ENCODE results near the gene ZNF135. TPM values are rescaled to one million over a fixed set of nuclear protein-coding genes. Genes with fewer than 3 reads are reported as not detected.

The ZNF135 gene
- under 1 TPM in 2 of 6 experiments, not detected in 4; 0.07 to 0.09 TPM for total RNA-seq (2021; fragmentation: NEBNext Ultra II Directional; extraction: Animal tissue kit (Norgen Biotek cat#: 25700))
- long read RNA-seq = 0 reads

DNA sequence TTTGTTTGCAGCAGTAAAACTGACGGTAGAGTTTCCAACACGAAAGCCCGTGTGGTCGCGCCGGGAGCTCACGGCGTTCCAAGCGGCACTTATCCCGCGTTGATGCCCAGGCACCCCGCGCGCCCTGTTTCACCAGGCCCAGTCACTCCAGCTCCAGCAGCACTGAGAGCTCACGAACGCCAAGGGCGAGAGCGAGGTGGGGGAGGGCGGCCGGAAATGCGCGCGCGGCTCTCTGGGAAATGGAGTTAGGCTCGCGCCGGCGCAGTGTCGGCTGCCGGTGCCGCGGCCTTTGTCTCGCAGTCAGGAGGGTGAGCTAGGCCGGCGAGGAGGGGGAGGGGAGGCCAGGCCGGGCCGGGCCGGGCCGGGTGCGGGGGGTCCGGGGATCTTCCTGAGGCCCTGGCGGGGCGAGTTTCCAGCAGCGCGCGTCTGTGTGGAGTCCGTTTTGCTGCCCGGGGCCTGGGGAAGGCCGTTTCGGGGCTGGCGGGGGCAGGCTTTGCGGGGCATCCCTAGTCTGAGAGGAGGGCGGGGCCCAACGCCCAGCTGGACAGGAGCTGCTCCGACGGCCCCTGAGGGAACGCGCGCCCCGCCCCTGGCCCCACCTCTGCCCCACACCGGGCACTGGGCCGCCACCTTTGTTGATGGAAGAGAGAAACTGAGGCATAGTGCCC, at the start of gene ZNF135:
TSS of gene ZNF135 (plus strand) at position 280 of the 668 bp plus-strand sequence. CDS start 721 bp downstream, outside the sequence.
- Mint-ChIP-seq H3K27me3 (ENCODE audit: insufficient read depth) (no peaks in the 10 kb centered on the region; the same call in none of the 2 replicates), H3K4me3 (no peak within 1 kb of the TSS), H3K4me1 (ENCODE audit: low read depth) (no peaks in the 10 kb centered on the region), H3K27ac (no peak within 1 kb of the TSS), H3K9me3 (peaks cover 74% of the 10 kb centered on the region), H3K36me3 (ENCODE audit: low read depth) (peaks cover 24% of the 10 kb centered on the region)
- no peak for DNase-seq
- TF ChIP-seq, protein P1, sequence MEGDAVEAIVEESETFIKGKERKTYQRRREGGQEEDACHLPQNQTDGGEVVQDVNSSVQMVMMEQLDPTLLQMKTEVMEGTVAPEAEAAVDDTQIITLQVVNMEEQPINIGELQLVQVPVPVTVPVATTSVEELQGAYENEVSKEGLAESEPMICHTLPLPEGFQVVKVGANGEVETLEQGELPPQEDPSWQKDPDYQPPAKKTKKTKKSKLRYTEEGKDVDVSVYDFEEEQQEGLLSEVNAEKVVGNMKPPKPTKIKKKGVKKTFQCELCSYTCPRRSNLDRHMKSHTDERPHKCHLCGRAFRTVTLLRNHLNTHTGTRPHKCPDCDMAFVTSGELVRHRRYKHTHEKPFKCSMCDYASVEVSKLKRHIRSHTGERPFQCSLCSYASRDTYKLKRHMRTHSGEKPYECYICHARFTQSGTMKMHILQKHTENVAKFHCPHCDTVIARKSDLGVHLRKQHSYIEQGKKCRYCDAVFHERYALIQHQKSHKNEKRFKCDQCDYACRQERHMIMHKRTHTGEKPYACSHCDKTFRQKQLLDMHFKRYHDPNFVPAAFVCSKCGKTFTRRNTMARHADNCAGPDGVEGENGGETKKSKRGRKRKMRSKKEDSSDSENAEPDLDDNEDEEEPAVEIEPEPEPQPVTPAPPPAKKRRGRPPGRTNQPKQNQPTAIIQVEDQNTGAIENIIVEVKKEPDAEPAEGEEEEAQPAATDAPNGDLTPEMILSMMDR (IDR thresholded peaks at IDR 0.05) = no peak

DNA sequence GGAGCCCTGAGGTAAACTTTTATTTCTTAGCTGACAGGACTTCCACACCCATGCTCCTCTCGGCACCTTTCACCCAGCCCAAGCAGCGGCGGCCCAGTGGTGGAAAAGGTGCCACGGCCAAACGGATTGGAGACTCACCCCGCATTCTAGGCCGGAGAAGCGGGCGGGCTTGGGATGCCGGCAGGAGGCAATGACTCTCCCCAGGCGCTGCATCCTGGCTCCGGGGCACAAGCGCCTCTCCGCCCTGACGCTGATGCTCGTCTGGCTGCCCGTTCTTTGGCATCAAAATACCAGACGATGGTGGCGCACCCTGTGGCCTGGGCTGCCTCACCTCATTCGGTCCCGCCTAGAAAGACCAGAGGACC, 49.8 kb upstream of the ZNF135 start:
- no peak for DNase-seq
- Mint-ChIP-seq H3K9me3 (peaks cover 92% of the 10 kb centered on the region), H3K36me3 (ENCODE audit: low read depth) (peaks cover 65% of the 10 kb centered on the region), H3K4me1 (ENCODE audit: low read depth) (peaks cover 6% of the 10 kb centered on the region; the same call in 1 of the 2 replicates), H3K27me3 (ENCODE audit: insufficient read depth) (peaks cover 6% of the 10 kb centered on the region), H3K27ac (no peak overlapping the region), H3K4me3 (no peak overlapping the region)
- TF ChIP-seq, protein P1 (IDR thresholded peaks at IDR 0.05) = no peak

DNA sequence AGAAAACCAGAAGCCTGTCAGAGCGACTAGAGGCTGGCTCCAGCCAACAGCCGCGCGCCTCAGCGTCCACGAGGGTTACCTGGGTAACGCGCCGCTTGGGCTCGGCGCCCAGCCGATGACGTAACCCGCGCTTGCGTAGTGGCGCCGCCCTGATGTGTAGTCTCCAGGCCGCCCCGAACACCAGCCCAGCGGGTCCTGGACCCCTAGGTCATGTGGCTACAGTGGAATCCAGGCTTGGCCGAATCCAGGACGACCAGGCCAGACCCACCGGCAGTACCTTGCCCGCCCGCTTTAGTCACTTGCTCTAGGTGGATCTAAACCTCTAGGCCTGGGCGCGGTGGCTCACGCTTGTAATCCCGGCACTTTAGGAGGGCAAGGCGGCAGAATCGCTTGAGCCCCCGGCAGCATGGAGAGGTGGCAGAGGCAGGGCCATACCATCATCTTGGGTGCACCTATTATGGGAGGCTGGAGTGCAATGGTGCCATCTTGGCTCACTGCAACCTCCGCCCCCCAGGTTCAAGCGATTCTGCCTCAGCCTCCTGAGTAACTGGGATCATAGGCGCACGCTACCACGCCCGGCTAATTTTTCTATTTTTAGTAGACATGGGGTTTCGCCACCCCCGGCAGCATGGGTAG, 49.3 kb upstream of the ZNF135 start:
- TF ChIP-seq, protein P1 (IDR thresholded peaks at IDR 0.05) = no peak
- H3K27me3 Mint-ChIP-seq (ENCODE audit: insufficient read depth) = peaks cover 2% of the 10 kb centered on the region
- H3K4me1 Mint-ChIP-seq (ENCODE audit: low read depth) = peaks cover 1% of the 10 kb centered on the region; the same call in 1 of the 2 replicates
- H3K4me3 Mint-ChIP-seq = no peak overlapping the region
- no peak for DNase-seq
- peaks cover 60% of the 10 kb centered on the region for H3K36me3 Mint-ChIP-seq (ENCODE audit: low read depth)
- H3K9me3 Mint-ChIP-seq = peaks cover 89% of the 10 kb centered on the region
- no peak overlapping the region for H3K27ac Mint-ChIP-seq

DNA sequence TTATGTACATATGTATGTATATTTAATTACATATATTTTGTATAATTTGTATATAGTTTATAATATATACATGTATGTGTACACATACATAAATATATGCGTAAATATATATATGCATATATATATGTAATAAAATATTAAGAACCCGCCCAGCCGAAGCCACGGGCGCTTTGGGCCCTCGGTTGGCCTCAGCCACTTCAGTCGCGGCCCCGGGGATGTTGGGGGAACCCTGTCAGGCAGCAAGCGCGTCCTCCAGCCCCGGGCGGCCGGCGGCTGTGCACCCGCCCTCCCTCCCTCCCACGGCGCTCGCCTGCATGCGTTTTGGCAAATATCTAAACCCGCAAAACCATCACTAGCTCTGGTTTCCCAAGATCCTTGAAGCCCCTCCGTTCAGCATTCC, 48.6 kb upstream of the ZNF135 start:
- TF ChIP-seq, protein P1 (IDR thresholded peaks at IDR 0.05) = no peak
- no peak overlapping the region for H3K4me3 Mint-ChIP-seq
- H3K4me1 Mint-ChIP-seq (ENCODE audit: low read depth) = no peaks in the 10 kb centered on the region
- peaks cover 88% of the 10 kb centered on the region for H3K9me3 Mint-ChIP-seq
- DNase-seq = no peak
- peaks cover 52% of the 10 kb centered on the region for H3K36me3 Mint-ChIP-seq (ENCODE audit: low read depth)
- peaks cover 2% of the 10 kb centered on the region; the same call in 1 of the 2 replicates for H3K27me3 Mint-ChIP-seq (ENCODE audit: insufficient read depth)
- H3K27ac Mint-ChIP-seq = no peak overlapping the region

DNA sequence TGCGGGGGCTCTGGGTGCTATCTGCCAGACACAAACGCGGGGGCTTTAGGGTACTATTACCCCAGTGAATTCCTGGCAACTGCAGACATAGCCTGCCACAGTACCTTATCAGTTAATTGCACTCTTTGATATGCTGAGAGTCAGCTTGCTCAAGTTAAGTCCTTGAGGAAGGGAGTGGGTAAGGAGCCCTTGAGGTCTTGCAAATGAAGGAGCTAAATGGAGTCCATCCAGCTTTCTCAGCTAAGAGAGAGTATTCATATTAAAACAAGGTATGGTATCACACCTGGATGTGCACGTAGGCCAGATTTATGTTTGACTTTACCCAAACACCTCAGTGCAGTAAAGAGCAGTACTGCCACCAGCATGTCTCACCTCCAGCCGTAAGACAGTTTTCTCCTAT, 44.9 kb upstream of the ZNF135 start:
- Mint-ChIP-seq H3K36me3 (ENCODE audit: low read depth) (peaks cover 19% of the 10 kb centered on the region), H3K4me1 (ENCODE audit: low read depth) (no peaks in the 10 kb centered on the region), H3K4me3 (no peak overlapping the region), H3K27me3 (ENCODE audit: insufficient read depth) (peaks cover 2% of the 10 kb centered on the region; the same call in 1 of the 2 replicates), H3K9me3 (peaks cover 70% of the 10 kb centered on the region), H3K27ac (no peak overlapping the region)
- TF ChIP-seq, protein P1 (IDR thresholded peaks at IDR 0.05) = no peak
- DNase-seq = no peak
